22Rv1 (cell line): Measurements from ENCODE around the gene TCF12.
"Not testable (repeated sequence)": the region's sequence is repeated elsewhere in the genome, so short reads cannot be mapped to it uniquely, and the experiment has no call there.

Source experiments
- H3K27ac ChIP-seq: fragments of 450-650 bp; 2 replicates; pipeline ENCODE4 v1.5.1; 2017
- CTCF ChIP-seq: fragments of 450-650 bp; IDR thresholded peaks from 2 replicates; pipeline ENCODE4 v1.5.1; 2017; ENCODE audit warnings: mild to moderate bottlenecking
- ZFX ChIP-seq: fragments of 450-650 bp; IDR thresholded peaks from 2 replicates; pipeline ENCODE4 v1.6.1; 2017; ENCODE audit warnings: antibody characterized with exemption, borderline replicate concordance

Gene TCF12

GRCh38 chr15:56946150-56946549, 27.7 kb downstream of the TCF12 start:
- TF ChIP-seq CTCF (no peak), ZFX (no peak)
- no peak overlapping the region for H3K27ac ChIP-seq

GRCh38 chr15:56948000-56948763, 29.7 kb downstream of the TCF12 start:
- TF ChIP-seq ZFX, result no peak
- no peak for TF ChIP-seq CTCF
- no peak overlapping the region for H3K27ac ChIP-seq

- TF ChIP-seq ZFX (no peak), CTCF (no peak)
- H3K27ac ChIP-seq, result no peak overlapping the region
These were observed 30.3 kb downstream of the TCF12 start for GRCh38 chr15:56948764-56949101.

- no peak for TF ChIP-seq ZFX
- no peak for TF ChIP-seq CTCF
- H3K27ac ChIP-seq, result no peak overlapping the region
These were observed 32.5 kb downstream of the TCF12 start for GRCh38 chr15:56950979-56951378.

- no peak for TF ChIP-seq ZFX
- no peak for TF ChIP-seq CTCF
- no peak overlapping the region for H3K27ac ChIP-seq
These were observed 35.3 kb downstream of the TCF12 start for GRCh38 chr15:56953790-56954189.

- H3K27ac ChIP-seq, result not testable (repeated sequence)
These were observed 36.6 kb downstream of the TCF12 start for GRCh38 chr15:56955011-56955410.

GRCh38 chr15:56956538-56956937, 38.1 kb downstream of the TCF12 start:
- no peak for TF ChIP-seq ZFX
- TF ChIP-seq CTCF, result no peak
- no peak overlapping the region for H3K27ac ChIP-seq
